UCSD-AML1 (cell line): ENCODE data around the gene BABAM1.

Source experiments
- DNase-seq: peaks from one replicate; lab custom pipeline; 2025; ENCODE audit not compliant: unreplicated experiment; lab: John Stamatoyannopoulos, UW

Gene BABAM1

GRCh38 chr19:17266975-17267788 lies at the start of gene BABAM1:
Gene BABAM1 (plus strand): TSS chr19:17267443. CDS start chr19:17268807, 1,364 bp downstream.
- DNase-seq = peak; percentile 91

- DNase-seq = no peak
Observed at GRCh38 chr19:17219286-17219685, 48.0 kb upstream of the BABAM1 start.

- DNase-seq = no peak
Observed at GRCh38 chr19:17220207-17220758, 47.0 kb upstream of the BABAM1 start.

GRCh38 chr19:17225053-17225452 lies 42.2 kb upstream of the BABAM1 start:
- no peak for DNase-seq

GRCh38 chr19:17226002-17226933 lies 41.0 kb upstream of the BABAM1 start, which contains the start of gene OCEL1:
Gene OCEL1 (plus strand): TSS chr19:17226226. CDS start chr19:17226248, 22 bp downstream.
- peak; percentile 98 for DNase-seq

GRCh38 chr19:17227798-17228367 lies 39.4 kb upstream of the BABAM1 start:
- DNase-seq = no peak

- no peak for DNase-seq
Observed at GRCh38 chr19:17229890-17230289, 37.4 kb upstream of the BABAM1 start.

- DNase-seq = no peak
Observed at GRCh38 chr19:17232258-17232657, 35.0 kb upstream of the BABAM1 start.

GRCh38 chr19:17234911-17235299 lies 32.3 kb upstream of the BABAM1 start:
- peak; percentile 71 for DNase-seq

GRCh38 chr19:17235300-17235970 lies 31.8 kb upstream of the BABAM1 start:
- peak; percentile 86 for DNase-seq

- DNase-seq = no peak
Observed at GRCh38 chr19:17235971-17236777, 31.1 kb upstream of the BABAM1 start.

GRCh38 chr19:17236811-17237543 lies 30.3 kb upstream of the BABAM1 start:
- no peak for DNase-seq

GRCh38 chr19:17237747-17238706 lies 29.2 kb upstream of the BABAM1 start:
- no peak for DNase-seq

- DNase-seq = no peak
Observed at GRCh38 chr19:17240062-17240752, 27.0 kb upstream of the BABAM1 start.

GRCh38 chr19:17240826-17241399 lies 26.3 kb upstream of the BABAM1 start:
- no peak for DNase-seq

- no peak for DNase-seq
Observed at GRCh38 chr19:17242431-17243208, 24.6 kb upstream of the BABAM1 start.
